HUES48 (cell line): ENCODE data around the gene ACRBP.

ENCODE experiments used
- H3K27ac ChIP-seq: one replicate; pipeline ENCODE4 v1.7.0; 2013; ENCODE audit warnings: low read depth, low read length, inconsistent platforms
- H3K27me3 ChIP-seq: 2 replicates; pipeline ENCODE4 v1.6.1; 2013; ENCODE audit warnings: mild to moderate bottlenecking, low read length; ENCODE audit not compliant: control insufficient read depth, insufficient read depth
- H3K36me3 ChIP-seq: 2 replicates; pipeline ENCODE4 v1.6.1; 2013; ENCODE audit warnings: low read length; ENCODE audit not compliant: control insufficient read depth, insufficient read depth
- H3K4me1 ChIP-seq: 2 replicates; pipeline ENCODE4 v1.6.1; 2013; ENCODE audit warnings: mild to moderate bottlenecking, low read length; ENCODE audit not compliant: control insufficient read depth, insufficient read depth
- H3K4me3 ChIP-seq: 2 replicates; pipeline ENCODE4 v1.5.1; 2013; ENCODE audit warnings: mild to moderate bottlenecking, low read depth, low read length
- H3K9ac ChIP-seq: 2 replicates; pipeline ENCODE4 v1.6.1; 2013; ENCODE audit warnings: mild to moderate bottlenecking, low read depth, low read length, moderate library complexity
- H3K9me3 ChIP-seq: 2 replicates; pipeline ENCODE4 v1.6.1; 2013; ENCODE audit warnings: low read length; ENCODE audit not compliant: control insufficient read depth, insufficient read depth

The ACRBP gene

DNA sequence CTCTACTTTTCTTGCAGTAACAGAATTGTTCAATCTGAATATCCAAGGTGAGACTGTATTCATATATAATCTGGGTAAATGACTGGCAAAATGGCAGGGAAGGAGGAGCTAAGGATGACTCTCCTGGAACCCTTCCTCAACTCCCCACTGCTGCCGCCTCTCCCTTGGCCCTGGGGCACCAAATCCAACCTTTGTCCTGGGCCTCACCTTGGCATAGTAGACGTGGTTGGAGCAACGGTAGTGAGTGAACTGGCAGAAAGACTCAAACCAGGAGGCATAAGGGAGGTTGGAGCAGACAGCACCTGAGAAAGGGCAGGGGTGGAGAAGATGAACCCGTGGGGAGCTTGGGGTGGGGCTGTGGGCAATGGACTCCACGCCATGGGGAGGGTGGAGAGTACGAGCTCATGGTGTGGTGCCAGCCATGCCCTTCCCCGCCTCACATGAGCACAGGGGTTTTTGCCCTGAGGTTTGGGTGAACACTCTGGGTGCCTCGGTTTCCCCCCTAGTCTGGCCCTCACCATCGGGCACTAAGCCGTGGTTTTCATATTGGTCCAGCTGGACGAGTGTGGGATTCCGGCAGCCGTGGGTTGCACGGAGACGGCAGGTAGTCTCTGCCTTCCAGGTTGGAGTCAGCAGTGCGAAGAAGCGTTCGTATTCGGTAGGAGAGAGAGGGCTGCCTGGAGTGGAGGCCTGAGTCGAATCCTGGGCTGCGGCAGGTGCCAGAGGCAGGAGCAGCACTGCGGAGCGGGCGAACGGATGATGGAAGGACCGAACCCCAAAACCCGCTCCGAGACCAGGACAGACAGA, 753 bp downstream of the ACRBP start:
- peak overlapping the region; percentile 75 for H3K4me3 ChIP-seq
- H3K9ac ChIP-seq = no peak overlapping the region
- peaks cover 9% of the 10 kb centered on the region for H3K4me1 ChIP-seq
- H3K9me3 ChIP-seq = no peaks in the 10 kb centered on the region
- peaks cover 17% of the 10 kb centered on the region for H3K36me3 ChIP-seq
- H3K27me3 ChIP-seq = peaks cover 12% of the 10 kb centered on the region; the same call in 1 of the 2 replicates
- no peak overlapping the region for H3K27ac ChIP-seq

GRCh38 chr12:6644903-6645302, 2.3 kb downstream of the ACRBP start:
- H3K4me3 ChIP-seq = no peak overlapping the region
- H3K27ac ChIP-seq = no peak overlapping the region
- peaks cover 9% of the 10 kb centered on the region for H3K4me1 ChIP-seq
- H3K36me3 ChIP-seq = 0 out of 2 replicates have a peak, but pooled peaks cover 2% of the 10 kb centered on the region
- no peak overlapping the region for H3K9ac ChIP-seq
- peaks cover 16% of the 10 kb centered on the region; the same call in 1 of the 2 replicates for H3K27me3 ChIP-seq
- H3K9me3 ChIP-seq = no peaks in the 10 kb centered on the region

- H3K27me3 ChIP-seq = peaks cover 16% of the 10 kb centered on the region; the same call in 1 of the 2 replicates
- no peaks in the 10 kb centered on the region for H3K9me3 ChIP-seq
- H3K4me1 ChIP-seq = peaks cover 9% of the 10 kb centered on the region
- no peak overlapping the region for H3K9ac ChIP-seq
- no peak overlapping the region for H3K4me3 ChIP-seq
- H3K36me3 ChIP-seq = 0 out of 2 replicates have a peak, but pooled peaks cover 2% of the 10 kb centered on the region
- no peak overlapping the region for H3K27ac ChIP-seq
Observed at GRCh38 chr12:6644257-6644596, 3.0 kb downstream of the ACRBP start.

DNA sequence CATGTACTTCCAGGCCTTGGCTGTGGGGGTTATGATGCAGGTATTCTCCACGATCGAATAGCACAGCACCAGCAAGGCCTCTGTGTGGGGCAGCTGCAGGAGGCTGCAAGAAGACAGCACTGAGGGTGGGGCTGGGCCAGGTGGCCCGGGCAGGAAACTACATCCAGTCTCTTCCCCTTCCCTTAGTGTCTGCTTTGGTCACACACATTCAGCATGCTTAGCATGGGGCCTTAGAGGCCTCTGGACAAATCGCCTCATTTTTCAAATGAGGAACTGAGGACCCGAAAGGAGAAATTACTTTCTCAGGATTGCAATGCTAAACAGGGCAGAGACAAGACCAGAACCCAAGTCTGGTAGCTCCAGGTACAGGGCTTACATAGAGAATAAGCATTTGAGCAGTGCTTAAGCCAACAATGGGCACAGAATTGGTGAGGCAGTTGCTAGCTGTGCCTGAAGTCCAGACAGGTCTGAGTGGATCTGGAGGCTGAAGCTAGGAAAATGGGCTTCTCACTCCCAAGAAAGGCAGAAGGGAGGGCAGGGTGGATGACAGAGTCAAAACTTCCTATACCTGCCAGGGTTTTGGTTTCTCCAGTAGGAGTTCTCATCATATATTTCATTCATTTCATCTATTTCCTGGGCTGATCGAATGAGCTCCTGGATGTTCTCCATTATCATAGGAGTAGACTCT, 3.5 kb downstream of the ACRBP start:
- Histone ChIP-seq H3K4me1 (peaks cover 9% of the 10 kb centered on the region), H3K9me3 (no peaks in the 10 kb centered on the region), H3K27ac (no peak overlapping the region), H3K9ac (no peak overlapping the region), H3K36me3 (0 out of 2 replicates have a peak, but pooled peaks cover 2% of the 10 kb centered on the region), H3K27me3 (peaks cover 16% of the 10 kb centered on the region; the same call in 1 of the 2 replicates), H3K4me3 (no peak overlapping the region)

DNA sequence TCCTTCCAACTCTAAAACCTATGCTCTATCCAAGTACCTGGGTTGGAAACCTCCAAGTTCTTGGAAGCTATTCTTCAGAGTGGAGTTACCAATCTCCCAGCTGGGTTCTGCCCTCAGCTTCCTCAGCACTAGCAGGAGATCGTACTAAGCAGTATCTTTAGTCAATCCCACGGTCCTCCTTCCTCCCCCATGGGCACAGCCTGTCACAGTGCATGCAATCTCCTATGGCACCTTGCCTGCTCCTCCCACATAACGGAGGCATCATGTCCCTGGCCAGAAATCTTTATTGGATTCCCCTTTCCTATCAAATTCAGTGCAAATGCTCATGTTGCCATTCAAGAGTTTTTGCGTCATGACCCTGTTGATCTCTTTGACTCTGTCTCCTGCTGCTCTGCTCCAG, 6.1 kb downstream of the ACRBP start:
- H3K4me3 ChIP-seq = no peak overlapping the region
- no peaks in the 10 kb centered on the region for H3K9me3 ChIP-seq
- 0 out of 2 replicates have a peak, but pooled peaks cover 10% of the 10 kb centered on the region for H3K27me3 ChIP-seq
- H3K36me3 ChIP-seq = no peaks in the 10 kb centered on the region
- peaks cover 9% of the 10 kb centered on the region for H3K4me1 ChIP-seq
- H3K27ac ChIP-seq = no peak overlapping the region
- H3K9ac ChIP-seq = no peak overlapping the region

DNA sequence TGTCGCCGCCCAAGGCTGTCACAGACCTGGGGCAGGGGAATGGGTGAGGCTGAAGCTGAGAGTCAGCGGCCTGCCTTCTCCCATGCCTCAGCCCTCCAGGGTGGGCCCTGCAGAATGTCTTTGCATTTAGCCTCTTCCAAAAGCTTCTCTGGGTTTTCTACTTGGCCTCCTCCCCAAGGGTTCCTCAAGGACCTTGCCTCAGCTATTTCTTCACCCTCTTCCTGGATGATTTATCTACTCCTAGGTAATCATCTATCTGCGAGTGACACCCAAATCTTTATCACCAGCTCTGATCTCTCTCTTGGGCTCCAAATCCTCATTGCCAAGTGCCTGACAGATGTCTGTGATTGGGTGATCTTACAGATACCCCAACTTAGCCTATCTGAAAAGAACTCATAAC, 6.7 kb downstream of the ACRBP start:
- no peaks in the 10 kb centered on the region for H3K9me3 ChIP-seq
- H3K4me1 ChIP-seq = peaks cover 12% of the 10 kb centered on the region
- 0 out of 2 replicates have a peak, but pooled peaks cover 10% of the 10 kb centered on the region for H3K27me3 ChIP-seq
- H3K27ac ChIP-seq = no peak overlapping the region
- H3K4me3 ChIP-seq = no peak overlapping the region
- H3K36me3 ChIP-seq = no peaks in the 10 kb centered on the region
- no peak overlapping the region for H3K9ac ChIP-seq

GRCh38 chr12:6639151-6639801, 8.0 kb downstream of the ACRBP start:
- Histone ChIP-seq H3K36me3 (no peaks in the 10 kb centered on the region), H3K4me3 (no peak overlapping the region), H3K9ac (no peak overlapping the region), H3K27ac (no peak overlapping the region), H3K9me3 (no peaks in the 10 kb centered on the region), H3K4me1 (peaks cover 3% of the 10 kb centered on the region; the same call in 1 of the 2 replicates), H3K27me3 (0 out of 2 replicates have a peak, but pooled peaks cover 10% of the 10 kb centered on the region)

DNA sequence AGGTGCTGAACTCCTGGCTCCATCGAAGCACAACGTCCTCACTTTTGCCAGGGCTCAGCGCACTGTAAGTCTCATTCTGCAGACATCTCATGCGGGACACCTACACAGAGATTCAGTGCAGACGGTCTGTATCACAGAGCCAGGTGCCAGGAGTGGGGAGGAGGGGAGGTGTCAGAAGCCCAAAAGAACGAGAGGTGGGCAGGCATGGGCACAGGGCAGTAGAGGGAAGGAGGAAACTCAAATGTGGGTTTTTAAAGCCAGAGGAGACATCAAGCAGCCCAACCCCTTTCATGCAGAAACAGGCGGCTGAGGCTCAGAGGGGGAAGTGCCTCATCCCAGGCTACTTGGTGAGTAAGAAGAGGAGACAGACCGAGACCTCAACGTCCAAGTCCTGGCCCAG, 8.9 kb downstream of the ACRBP start:
- H3K9me3 ChIP-seq = no peaks in the 10 kb centered on the region
- 0 out of 2 replicates have a peak, but pooled peaks cover 3% of the 10 kb centered on the region for H3K4me1 ChIP-seq
- H3K36me3 ChIP-seq = no peaks in the 10 kb centered on the region
- H3K27me3 ChIP-seq = 0 out of 2 replicates have a peak, but pooled peaks cover 10% of the 10 kb centered on the region
- H3K9ac ChIP-seq = no peak overlapping the region
- H3K27ac ChIP-seq = no peak overlapping the region
- no peak overlapping the region for H3K4me3 ChIP-seq

DNA sequence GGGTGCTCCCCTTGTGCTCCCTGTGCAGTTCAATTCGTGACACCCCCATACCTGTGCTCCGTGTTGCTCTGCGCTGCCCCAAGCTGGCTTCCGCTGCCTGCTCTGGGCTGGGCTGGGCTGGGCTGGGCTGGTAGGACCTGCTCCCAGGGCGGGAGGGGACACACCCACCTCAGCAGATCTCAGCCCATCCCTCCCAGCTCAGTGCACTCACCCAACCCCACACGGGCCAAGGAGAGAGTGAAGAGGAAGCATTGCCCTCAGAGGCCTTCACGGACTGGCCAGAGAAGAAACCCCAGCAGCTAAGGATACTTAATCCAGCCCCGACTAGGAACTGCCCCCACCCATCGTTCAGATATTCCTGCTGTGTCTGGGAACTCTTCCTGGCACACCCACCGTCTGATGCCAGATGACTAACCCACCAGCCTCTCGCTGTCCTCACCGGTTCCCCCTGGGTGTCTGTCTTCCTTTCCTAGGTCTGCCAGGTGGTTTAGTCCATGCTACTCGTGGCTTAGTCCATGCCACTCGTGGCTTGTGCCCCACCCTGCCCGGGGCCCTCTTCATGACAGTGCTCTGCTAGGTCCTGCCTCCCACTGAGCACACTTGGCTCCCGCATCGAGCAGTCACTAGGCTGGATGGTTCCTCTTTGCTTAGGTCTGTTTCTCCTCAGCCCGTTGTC, 11.2 kb downstream of the ACRBP start, which contains the start of gene LPAR5:
Gene LPAR5, minus strand, starts transcription at position 104 of the 676 bp plus-strand sequence. CDS start 14,711 bp downstream, outside the sequence.
- Histone ChIP-seq H3K4me1 (peaks cover 7% of the 10 kb centered on the region; the same call in 1 of the 2 replicates), H3K36me3 (no peaks in the 10 kb centered on the region), H3K9me3 (no peaks in the 10 kb centered on the region), H3K27ac (no peak within 1 kb of the TSS), H3K27me3 (peaks cover 5% of the 10 kb centered on the region; the same call in 1 of the 2 replicates), H3K9ac (no peak within 1 kb of the TSS), H3K4me3 (no peak within 1 kb of the TSS)

DNA sequence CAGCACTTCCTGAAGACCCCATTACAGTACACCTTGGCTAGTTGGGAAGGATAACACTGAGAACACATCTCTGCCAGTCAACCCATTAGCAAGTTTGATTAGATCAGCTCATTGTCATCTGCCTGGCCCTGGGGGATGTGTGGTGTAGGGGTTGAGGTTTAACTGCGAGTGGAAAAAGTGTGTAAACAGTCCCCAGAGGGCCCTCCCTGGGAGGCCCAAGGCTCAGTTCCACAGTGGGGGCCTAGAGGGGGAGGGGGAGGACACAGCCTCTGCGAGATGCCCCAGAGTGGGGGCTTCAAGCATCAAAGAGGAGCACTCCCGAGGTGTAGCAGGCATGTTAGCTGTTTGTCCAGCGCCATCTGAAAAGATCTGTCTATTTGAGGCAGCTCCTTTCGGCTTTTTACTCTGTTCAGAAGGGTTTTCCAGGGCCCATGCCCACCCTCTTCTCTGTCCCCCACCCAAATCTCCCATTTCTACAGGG, 11.8 kb downstream of the ACRBP start:
- no peaks in the 10 kb centered on the region for H3K9me3 ChIP-seq
- H3K36me3 ChIP-seq = no peaks in the 10 kb centered on the region
- H3K27me3 ChIP-seq = no peaks in the 10 kb centered on the region; the same call in 1 of the 2 replicates
- no peak overlapping the region for H3K9ac ChIP-seq
- peaks cover 7% of the 10 kb centered on the region; the same call in 1 of the 2 replicates for H3K4me1 ChIP-seq
- no peak overlapping the region for H3K27ac ChIP-seq
- no peak overlapping the region for H3K4me3 ChIP-seq
